PFSK-1 (cell line): ENCODE measurements around the gene AIG1.

Experiments
- FOXP2 ChIP-seq: optimal IDR thresholded peaks from 2 replicates; pipeline ENCODE3; 2011; ENCODE audit warnings: borderline replicate concordance, control low read depth, inconsistent platforms; ENCODE audit not compliant: insufficient read depth; ENCODE audit errors: extremely low read length, extremely low read depth
- POLR2AphosphoS5 ChIP-seq: IDR thresholded peaks from 2 replicates; pipeline ENCODE4 v1.6.1; 2012; ENCODE audit warnings: low read depth, mild to moderate bottlenecking, control low read depth, low read length, moderate library complexity
- SIN3A ChIP-seq: IDR thresholded peaks from 2 replicates; pipeline ENCODE4 v1.6.1; 2012; ENCODE audit warnings: mild to moderate bottlenecking, low read length, moderate library complexity, borderline replicate concordance; ENCODE audit not compliant: insufficient read depth
- TAF1 ChIP-seq: IDR thresholded peaks from 2 replicates; pipeline ENCODE4 v1.6.1; 2012; ENCODE audit warnings: low read length, control low read depth, borderline replicate concordance; ENCODE audit not compliant: insufficient read depth
- TF ChIP-seq, protein P1 (sequence below), 2 experiments: IDR thresholded peaks; 2 replicates each; pipeline versions ENCODE4 v1.6.1 to v1.8.0; 2011 to 2012; ENCODE audit warnings: low read depth in 2 of 2, low read length in 2 of 2, control low read depth in 1 of 2, inconsistent platforms in 1 of 2, mild to moderate bottlenecking in 1 of 2, moderate library complexity in 1 of 2; ENCODE audit not compliant: insufficient read depth in 1 of 2

Gene AIG1

DNA sequence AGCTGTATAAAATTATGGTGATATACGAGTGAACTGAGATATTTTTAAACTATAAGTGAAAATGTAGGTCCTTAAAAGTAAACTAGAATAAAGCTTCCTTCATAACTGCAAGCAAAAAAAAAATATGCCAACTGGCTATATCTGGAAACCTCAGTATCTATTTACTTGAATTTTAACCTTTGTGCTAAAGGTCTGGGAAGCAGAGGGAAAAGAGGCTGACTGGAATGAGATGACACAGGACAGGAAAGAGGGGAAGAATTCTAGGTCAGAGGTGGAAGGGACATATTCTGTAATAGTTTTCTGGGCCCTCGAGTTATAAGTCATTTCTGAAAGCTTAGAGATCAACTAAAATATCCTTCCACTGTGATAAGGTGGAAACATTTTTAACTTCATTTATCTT is 46.8 kb downstream of the AIG1 start:
- TF ChIP-seq FOXP2 (no peak), POLR2AphosphoS5 (no peak), TAF1 (no peak), SIN3A (no peak)
- TF ChIP-seq, protein P1, sequence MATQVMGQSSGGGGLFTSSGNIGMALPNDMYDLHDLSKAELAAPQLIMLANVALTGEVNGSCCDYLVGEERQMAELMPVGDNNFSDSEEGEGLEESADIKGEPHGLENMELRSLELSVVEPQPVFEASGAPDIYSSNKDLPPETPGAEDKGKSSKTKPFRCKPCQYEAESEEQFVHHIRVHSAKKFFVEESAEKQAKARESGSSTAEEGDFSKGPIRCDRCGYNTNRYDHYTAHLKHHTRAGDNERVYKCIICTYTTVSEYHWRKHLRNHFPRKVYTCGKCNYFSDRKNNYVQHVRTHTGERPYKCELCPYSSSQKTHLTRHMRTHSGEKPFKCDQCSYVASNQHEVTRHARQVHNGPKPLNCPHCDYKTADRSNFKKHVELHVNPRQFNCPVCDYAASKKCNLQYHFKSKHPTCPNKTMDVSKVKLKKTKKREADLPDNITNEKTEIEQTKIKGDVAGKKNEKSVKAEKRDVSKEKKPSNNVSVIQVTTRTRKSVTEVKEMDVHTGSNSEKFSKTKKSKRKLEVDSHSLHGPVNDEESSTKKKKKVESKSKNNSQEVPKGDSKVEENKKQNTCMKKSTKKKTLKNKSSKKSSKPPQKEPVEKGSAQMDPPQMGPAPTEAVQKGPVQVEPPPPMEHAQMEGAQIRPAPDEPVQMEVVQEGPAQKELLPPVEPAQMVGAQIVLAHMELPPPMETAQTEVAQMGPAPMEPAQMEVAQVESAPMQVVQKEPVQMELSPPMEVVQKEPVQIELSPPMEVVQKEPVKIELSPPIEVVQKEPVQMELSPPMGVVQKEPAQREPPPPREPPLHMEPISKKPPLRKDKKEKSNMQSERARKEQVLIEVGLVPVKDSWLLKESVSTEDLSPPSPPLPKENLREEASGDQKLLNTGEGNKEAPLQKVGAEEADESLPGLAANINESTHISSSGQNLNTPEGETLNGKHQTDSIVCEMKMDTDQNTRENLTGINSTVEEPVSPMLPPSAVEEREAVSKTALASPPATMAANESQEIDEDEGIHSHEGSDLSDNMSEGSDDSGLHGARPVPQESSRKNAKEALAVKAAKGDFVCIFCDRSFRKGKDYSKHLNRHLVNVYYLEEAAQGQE (IDR thresholded peaks at IDR 0.05; ENCODE audit: insufficient read depth in 1 of 2, low read depth in 2 of 2, low read length in 2 of 2) = no peak

GRCh38 chr6:143107911-143108761 is 47.4 kb downstream of the AIG1 start:
- TF ChIP-seq SIN3A = no peak
- TF ChIP-seq POLR2AphosphoS5 = no peak
- TF ChIP-seq, protein P1 (IDR thresholded peaks at IDR 0.05; ENCODE audit: insufficient read depth in 1 of 2, low read depth in 2 of 2, low read length in 2 of 2) = no peak
- no peak for TF ChIP-seq TAF1

- TF ChIP-seq TAF1 (no peak), POLR2AphosphoS5 (no peak), SIN3A (no peak), FOXP2 (no peak)
- TF ChIP-seq, protein P1 (IDR thresholded peaks at IDR 0.05; ENCODE audit: insufficient read depth in 1 of 2, low read depth in 2 of 2, low read length in 2 of 2) = no peak
These were observed 48.5 kb downstream of the AIG1 start for GRCh38 chr6:143109196-143109595.

DNA sequence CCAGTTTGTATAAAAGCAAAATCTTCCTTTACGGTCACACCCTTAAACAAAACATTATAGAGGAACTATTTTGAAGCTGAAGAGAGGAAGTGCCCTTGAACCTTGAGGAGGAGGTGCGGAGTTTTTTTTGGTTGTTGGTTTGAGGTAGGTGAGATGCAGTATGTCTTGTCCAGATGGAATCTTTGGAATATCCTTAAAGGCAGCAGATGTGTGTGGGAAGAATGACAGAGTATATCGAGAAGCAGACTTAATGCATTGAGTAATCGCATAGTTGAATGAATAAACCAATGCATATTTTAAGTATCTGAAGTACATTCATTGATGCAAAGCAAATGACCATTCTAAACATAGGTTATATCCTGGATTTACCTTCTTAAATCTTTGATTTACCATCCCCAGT is 49.9 kb downstream of the AIG1 start:
- TF ChIP-seq SIN3A (no peak), FOXP2 (no peak)

DNA sequence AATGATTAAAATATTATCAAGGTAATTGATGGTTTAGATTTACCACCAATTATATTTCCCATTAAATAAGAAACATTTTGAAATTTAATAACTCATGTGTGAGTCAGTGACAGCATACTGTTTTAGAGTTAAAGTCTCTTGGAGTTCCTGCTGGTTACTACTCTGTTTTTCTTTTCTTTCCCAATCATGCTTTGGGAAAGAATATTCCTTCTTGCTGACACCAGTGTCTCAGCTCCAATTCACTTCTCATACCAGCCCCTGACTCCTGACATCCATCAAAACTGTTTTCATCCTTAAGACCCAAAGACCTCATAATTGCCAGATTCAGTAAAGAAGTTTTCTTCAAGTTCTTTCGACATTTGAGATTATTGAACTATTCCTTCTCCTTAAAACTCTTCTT is 50.3 kb downstream of the AIG1 start:
- TF ChIP-seq SIN3A (no peak), FOXP2 (no peak), POLR2AphosphoS5 (no peak), TAF1 (no peak)
- TF ChIP-seq, protein P1 (IDR thresholded peaks at IDR 0.05; ENCODE audit: insufficient read depth in 1 of 2, low read depth in 2 of 2, low read length in 2 of 2) = no peak
